Renal cortex interstitium (tissue), 11 donors: Measurements from ENCODE around the gene TULP3. TPM values are rescaled to one million over a fixed set of nuclear protein-coding genes. Genes with fewer than 3 reads are reported as not detected.

ENCODE experiments used
- DNase-seq, 11 donors: peaks; one replicate each; pipeline ENCODE4 v3.0.0-alpha.2; 2013; ENCODE audit warnings: low read depth in 9 of 11, low spot score in 4 of 11; ENCODE audit errors: extremely low read depth in 1 of 11
- polyA plus RNA-seq, 3 donors: library from polyadenylated mRNA; unstranded; fragments of 120-200 nt; gene quantifications; one replicate each; pipeline ENCODE4 v1.2.1, GENCODE V29; 2013; ENCODE audit not compliant: insufficient read length in 3 of 3

TULP3 gene
- polyA plus RNA-seq, 3 donors = 32.5 to 35.4 (median 32.7) TPM

DNA sequence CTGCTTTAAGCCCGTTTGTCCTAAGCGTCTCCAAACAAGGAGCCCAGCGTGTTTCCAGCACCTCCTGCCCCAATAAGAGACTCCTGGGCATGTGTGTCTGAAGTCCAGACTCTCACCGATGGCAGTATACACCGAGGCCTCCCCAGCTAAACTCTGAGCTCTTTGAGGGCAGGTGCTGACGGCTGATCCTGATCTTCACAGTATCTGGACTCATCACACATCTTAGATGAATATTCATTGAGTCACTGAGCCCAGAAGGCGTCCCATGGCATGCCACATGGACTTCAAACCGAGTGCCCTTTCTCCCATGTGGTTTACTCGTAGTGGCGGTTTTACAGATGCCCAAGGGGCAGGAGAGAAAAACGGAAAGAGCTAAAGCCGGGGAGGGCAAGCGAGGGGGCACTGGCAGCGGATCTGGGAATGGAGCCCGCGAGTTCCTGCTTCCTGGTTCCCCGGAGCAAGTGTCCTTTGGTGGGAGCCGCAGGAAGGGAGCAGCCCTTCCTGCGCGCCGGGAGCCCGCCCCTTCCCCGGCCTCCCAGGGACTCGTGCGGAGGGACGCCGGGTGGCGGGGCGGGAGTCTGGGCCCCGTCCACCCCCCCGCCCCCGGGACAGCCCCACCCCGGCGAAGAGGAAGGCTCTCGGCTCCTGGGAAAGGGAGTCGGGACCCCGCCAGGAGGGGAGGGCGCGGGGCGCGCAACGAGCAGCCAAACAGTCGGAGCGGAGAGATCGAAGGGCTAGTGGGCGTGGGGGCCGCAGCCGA, 67.9 kb downstream of the TULP3 start:
- peak in 1 of 11 donors; percentile 40 for DNase-seq

DNA sequence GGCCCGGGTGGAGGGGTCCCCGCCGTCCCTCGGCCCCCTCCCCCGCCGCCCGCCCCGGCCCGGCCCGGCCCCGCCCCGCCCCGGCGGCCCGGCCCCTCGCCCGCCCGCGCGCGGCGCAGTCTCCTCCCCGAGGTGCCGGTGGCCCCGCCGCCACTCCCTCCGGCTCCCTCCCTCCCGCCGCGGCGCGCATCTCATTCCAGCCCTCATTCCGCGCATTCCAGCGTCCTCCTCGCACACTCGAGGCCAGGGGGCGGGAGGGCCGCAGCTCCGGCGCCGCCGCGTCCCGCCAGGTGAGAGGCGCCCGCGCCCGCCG, 68.5 kb downstream of the TULP3 start, which contains the start of gene TEAD4:
Gene TEAD4, plus strand, starts transcription at position 206 of the 313 bp plus-strand sequence.
- DNase-seq = peak in 8 of 11 donors; percentile 62 to 80 (median 70)

DNA sequence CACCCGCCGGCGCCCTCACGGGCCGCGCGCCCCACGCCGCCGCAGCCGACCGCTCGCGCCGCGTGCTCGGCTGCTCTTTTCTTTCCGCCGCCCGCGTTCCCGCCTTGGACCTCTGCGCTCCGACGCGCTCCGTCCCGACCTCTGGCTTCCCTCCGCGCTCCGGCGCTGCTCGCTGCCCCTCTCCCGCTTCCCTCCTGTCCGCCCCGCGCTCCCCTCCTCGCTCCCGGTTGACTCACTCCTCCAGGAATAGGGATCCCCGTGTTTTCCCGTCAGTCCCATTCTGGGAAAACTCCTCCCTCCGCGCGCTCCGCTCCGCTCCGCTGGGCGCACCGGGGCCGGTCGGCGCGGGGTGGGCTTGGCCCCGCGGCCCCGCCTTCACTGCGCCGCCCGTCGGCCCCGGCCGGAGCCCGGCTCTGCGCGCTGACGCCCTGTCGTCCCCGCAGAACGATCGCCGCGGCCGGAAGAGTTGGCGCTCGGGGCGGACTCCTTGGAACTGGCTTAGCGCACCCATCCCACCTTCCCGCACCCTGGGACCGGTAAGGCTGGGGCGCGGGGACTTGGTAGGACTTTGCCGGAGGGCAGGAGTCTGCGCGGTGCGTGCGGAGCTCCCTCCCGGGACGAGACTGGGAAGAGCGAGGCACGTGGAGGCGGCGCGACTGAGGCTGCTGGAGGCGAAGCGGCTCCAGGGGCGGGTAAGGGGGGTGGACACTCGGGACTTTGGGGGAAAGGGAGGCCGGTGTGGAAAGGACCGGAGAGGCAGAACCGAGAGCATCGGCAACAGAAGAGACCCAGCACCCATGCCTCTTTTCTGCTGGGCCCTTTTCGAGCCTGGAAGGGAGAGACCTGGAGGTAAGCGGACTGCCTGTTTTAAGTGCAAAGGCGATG, 69.1 kb downstream of the TULP3 start:
- no peak for DNase-seq

DNA sequence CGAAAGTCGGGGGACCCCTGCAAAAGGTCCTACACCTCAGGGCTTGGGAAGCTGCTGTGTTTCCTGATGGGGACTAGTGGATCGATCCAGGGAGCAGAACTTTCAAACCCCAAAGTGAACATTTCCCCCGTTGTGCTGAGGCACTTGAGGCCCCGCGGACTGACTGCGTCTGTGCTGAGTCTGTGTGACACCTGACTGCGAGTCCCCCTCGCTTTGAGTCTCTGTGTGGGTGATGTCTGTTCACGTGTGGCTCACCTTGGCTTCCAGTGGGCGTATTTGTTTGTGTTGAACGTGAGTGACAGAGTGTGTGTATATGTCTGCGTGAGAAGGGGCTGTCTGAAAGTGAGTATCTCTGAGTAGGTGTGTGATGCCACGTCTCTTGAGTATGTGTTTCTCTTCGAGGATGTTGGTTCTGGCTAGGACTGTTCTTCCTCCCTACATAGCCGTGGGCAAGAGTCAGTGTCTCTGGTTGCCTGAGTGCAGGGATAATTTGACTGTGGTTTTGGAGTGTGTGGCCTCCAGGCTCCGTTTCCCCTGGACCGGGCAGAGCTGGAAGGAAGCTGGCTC, 69.8 kb downstream of the TULP3 start:
- DNase-seq = no peak

DNA sequence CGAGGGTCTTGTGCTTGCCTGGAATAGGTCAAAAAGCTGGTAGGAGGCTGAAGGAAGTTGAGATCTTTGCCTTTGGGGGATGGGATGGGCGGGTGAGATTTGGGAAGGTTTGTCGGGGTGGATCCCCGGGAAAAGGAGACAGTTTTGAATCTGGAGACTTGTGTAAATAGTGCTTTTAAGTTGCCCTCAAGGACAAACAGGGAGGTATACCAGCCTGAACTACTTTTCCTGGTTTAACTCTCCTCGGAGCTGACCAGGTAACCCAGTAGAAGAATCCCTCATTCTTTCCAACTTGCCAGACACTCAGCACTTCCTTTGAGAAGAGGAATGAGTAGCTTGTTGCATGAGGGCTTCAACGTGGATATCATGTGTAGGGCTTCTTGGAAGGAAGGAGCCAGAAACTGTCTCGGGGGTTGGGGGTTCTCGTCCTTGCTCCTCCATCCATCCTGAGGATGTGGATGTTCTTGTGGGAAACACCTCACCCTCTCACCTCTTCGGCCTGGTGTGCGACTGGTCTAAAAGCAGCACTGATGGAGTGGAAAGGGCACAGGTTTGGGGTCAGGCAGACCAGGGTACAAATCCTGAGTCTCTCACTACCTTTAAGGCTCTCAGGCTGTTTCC, 70.4 kb downstream of the TULP3 start:
- DNase-seq = no peak

DNA sequence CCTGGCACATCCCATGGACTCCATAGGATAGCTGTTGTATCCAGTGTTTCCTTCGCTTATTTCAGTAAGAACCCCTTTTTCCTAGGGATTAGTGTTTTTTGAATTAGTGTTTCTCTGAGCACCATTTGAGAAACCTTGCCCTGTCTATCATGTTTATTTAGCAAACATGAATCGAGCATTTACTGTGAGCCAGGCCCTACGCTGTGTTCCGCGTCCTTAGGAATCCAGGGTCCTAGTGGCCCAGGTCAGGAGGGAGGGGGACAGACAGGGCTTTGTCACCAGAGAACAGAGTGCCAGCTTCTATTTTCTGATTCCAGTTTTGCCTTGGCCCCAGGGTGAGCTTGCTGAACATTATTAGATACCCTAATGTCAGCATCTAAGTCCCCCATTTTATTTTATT, 71.0 kb downstream of the TULP3 start:
- no peak for DNase-seq

DNA sequence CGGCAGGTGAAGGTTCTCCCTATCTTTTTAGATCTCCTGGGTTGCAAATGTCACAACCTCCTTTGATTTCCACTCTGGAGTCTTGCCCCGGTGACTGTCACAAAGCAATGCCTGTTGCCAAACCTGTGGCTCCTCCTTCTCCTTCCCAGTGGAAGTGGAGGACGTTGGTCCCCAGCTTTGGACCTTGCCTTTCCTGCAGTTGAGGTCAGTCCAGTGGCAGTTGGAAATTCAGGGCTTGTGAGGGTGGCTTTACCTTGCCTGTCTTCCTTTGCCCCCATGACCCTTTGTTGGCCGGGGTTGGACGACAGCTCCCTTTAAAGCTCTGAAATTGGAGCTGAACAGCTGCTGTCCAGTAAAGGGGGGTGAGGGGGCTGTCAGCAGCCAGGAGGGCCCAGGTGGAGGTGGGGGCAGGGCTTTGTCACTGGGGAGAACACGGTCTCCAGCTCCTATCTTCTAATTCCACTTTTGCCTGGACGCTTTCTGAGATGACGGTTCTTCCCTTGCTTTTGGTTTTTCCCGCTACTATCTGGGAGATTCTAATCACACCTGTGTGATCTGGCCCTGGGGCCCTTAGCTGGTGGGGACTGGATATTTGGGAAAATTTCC, 72.6 kb downstream of the TULP3 start:
- no peak for DNase-seq

DNA sequence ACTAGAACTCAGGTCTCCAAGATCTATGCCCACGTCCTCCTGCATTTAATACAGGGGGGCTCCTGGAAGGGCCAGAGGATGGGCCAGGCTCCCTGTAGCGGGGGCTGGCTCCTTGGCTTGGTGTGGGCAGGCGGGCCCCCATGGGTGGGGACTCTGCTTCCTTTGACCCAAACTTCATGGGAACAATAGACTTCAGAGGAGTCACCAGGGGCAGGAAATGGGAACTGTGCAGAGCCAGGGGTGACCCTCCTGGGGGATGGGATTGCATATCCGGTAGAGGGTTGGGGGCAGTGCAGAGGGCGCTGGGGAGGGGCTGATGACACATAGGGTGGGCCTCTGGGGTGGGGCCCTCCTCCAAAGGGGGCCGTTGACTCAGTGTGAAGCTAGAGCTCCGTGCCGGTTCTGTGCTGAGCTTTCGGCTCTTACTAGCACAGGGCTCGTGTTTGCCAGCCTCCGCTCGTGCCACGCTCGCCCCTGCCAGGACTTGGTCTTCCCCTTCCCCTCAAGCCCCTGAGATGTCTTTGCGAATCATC, 73.1 kb downstream of the TULP3 start:
- DNase-seq = no peak

DNA sequence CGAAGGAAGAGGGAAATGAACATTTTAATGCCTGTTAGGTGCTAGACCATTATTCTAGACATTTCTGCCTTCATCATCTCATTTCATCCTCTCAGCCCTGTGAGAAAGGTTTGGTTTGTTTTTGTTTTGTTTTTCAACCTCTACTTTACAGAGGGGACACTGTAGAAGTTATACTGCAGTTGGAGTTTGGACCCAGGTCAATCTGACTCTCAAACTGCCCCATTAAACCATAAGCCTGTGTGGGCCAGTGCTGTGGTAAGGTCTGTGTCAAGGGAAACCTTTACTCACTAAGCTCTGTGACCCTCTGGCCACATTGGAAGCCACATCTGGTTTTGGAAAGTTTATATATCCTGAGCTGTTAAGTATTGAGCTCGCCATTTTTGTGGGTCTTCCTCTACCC, 77.0 kb downstream of the TULP3 start:
- DNase-seq = no peak

DNA sequence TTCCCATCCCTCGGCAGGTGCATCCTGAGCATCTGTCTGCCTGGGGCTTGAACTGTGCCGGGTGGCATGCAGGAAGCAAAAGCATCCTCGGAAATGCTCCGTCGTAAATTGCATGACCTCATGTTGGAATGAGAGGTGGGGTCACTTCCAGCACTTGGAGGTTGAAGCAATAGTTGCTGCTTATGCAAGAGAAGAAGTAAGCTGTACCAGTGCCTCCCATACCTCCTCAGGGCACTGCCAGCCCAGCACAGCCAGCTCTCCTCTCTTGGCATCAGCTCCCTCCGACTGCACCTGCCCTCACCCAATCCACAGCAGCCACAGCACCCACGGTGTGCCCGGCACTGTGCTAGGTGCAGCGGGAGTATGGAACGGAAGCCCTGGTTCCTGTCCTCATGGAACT, 80.1 kb downstream of the TULP3 start:
- no peak for DNase-seq

DNA sequence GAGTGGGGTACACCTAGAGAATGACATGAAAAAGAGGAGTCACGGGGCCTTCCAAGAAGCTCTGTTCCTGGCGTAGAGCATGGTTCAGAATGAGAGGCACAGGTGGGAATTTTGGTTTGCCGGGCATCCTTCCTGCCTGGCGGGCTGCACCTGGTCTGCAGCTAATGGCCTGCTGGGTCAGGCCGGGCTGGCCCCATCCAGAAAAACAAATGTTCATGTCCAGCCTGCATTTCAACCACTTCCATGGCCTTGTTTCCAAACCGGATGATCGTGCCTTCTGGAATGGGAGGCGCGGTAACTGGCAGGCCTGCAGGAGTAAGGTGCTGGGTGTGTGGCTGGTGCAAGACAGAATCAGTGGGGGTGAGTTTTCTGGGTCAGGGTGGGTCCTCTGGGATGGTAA, 82.9 kb downstream of the TULP3 start:
- no peak for DNase-seq

DNA sequence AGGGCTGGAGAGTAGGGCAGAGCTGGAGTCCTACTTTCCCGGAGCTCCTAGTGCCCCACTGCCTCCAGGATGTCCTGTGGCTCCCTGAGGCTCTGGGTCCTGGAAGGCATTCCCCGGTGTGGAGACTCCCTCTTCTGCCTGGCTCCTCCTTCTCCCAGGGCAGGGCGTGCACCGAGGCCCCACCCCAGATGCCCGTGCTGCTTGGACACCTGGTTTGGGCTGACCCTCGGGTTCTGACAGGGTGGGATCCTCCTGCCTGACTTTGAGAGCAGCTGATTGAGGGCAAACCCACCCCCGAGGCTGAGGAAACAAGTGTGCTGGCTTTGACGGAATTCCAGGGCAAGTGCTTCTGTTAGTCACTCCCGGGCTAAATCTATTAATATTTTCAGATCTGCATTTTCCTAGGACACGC, 83.9 kb downstream of the TULP3 start:
- no peak for DNase-seq

DNA sequence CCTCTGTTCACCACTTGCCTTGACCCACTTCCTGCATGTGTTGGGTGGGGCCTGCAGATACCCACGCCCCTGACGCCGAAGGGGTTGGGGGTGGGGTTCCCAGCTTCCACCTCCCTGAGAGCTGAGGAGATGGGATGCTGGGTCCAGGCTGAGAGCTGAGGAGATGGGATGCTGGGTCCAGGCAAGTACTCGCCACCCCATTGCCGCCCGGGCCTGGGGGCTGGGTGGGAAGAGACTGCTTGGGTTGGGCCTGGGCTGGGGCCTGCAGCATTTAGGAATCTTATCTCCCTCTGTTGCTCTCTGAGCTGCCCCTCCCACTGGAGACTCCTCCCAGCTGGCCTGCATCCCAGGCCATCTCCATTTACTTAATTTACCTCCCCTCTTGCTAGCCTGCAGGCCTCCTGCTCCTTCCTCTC, 85.9 kb downstream of the TULP3 start:
- DNase-seq = no peak

DNA sequence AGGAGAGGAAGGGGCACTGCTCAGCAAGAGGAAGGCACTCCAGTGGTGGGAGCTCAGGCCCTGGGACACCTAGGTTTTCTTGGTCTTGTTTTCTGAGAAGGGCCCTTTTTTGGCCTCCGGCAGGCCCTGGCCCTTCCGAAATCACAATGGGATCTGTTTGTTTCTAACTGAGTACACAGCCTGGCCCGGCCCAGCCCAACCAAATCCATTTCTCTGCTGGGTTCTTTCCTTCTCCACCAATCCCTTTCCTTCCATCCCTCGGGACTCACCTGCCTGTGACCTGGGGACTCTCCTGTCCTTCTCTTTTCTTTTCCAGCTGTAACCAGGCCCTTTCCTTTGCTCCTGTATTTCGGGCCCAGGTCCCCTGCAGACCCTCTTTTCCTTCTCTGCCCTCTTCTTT, 87.1 kb downstream of the TULP3 start:
- no peak for DNase-seq

DNA sequence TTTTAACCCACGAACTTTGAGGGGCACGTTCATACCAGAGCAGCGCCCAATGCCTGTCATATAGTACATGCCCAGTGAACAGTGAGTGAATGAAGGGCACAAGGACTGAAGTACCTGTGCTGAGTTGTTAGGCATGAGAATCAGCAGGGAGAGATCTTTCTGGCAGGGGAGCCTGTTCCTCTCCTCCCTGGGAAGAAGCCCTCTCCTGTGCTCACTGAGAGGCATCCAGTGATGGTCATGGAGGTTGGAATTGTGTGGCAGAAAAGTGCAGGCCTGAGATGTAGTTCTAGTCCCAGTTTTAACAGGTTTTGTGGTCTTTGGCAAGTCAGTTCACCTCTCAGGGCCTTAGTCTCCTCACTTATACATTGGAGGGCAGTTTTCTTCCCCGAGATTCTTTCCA, 89.1 kb downstream of the TULP3 start:
- DNase-seq = no peak

DNA sequence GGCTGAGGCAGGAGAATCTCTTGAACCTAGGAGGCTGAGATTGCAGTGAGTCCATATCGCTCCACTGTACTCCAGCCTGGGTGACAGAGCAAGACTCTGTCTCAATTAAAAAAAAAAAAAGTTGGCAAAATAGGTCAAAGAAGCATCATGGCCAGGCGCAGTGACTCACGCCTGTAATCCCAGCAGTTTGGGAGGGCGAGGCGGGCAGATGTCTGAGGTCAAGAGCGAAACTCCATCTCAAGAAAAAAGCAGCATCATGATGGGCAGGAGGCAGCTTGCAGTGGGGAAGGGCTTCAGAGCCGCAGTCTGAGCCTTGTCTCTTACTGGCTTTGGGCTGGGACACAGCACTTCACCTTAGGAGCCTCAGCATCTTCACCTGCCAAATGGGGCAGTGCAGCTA, 89.9 kb downstream of the TULP3 start:
- no peak for DNase-seq

DNA sequence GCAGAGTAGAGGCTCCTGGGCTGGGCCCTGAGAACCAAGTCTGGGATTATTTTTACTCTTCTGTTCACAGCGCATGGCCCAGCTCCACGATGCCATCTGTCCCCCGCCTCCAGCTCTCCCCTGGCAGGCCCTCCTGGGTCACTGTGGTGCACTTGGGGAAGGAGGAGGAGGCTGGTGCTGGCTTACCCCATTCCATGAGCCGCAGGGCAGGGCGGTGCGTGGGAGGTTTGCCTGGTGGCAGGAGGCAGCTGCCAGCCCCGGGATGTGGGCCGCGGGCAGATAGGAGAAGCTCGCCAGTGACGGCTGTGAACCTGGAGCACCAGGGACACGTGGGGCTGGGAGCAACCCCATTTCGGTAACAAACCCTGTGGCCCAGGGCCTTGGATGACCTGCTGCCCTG, 91.7 kb downstream of the TULP3 start:
- no peak for DNase-seq

DNA sequence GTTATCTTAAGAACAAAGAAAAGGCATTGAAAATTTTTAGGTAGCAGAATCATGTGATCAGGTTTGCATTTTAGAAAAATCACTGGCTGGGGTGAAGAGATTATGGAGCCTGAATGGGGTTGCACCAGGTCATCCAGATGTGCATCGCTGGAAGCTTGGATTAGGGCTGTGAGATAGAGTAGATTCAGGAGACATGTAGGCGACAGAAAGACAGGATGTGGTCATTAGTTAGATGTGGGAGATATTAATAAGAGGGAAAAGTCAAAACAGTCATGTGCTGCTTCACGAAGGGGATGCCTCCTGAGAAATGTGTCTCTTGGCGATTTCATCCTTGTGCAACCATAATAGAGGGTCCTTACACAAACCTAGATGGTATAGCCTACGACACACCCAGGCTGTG, 93.6 kb downstream of the TULP3 start:
- no peak for DNase-seq

DNA sequence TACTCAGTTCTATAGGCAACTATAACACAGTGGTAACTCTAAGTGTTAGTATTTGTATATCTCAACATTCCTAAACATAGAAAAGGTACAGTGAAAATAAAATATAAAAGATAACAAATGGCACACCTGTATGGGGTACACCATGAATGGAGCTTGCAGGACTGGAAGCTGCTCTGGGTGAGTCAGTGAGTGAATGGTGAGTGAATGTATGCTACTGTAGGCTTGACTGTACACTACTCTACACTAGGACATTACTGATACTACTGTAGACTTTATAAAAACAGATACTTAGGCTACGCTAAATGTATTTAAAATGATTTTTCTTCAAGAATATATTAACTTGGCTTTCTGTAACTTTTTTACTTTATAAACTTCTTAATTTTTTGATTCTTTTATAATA, 94.0 kb downstream of the TULP3 start:
- DNase-seq = no peak
